K562 (cell line): Measurements from ENCODE around the gene MCC. TPM values are rescaled to one million over a fixed set of nuclear protein-coding genes. Genes with fewer than 3 reads are reported as not detected.

ENCODE experiments used
- CBX3 ChIP-seq, 2 experiments: IDR thresholded peaks; 1 replicate in 1 of 2; 2 replicates in 1 of 2; pipeline ENCODE4 v1.6.1; 2012; ENCODE audit warnings: inconsistent platforms in 2 of 2, low read length in 2 of 2, borderline replicate concordance in 1 of 2, control low read depth in 1 of 2
- HLTF ChIP-seq: fragments of 450-650 bp; IDR thresholded peaks from 2 replicates; pipeline ENCODE4 v1.6.1; 2016
- HMGXB4 ChIP-seq: sonication (generic); formaldehyde crosslinking; IDR thresholded peaks from 2 replicates; pipeline ENCODE4 v1.8.1; 2023; ENCODE audit warnings: mild to moderate bottlenecking, missing genetic modification reagents
- MBD1 ChIP-seq: fragments of 250-450 bp; sonication (Bioruptor Pico); IDR thresholded peaks from 2 replicates; pipeline ENCODE4 v1.8.0; 2022; ENCODE audit warnings: inconsistent platforms
- NBN ChIP-seq: fragments of 450-650 bp; IDR thresholded peaks from 2 replicates; pipeline ENCODE4 v1.6.1; 2016; ENCODE audit warnings: low read depth, mild to moderate bottlenecking
- NFIX ChIP-seq: fragments of 250-450 bp; sonication (Bioruptor Pico); IDR thresholded peaks from 2 replicates; pipeline ENCODE4 v1.4.0; 2020; ENCODE audit warnings: low read depth, mild to moderate bottlenecking, moderate library complexity
- PBX2 ChIP-seq, 2 experiments: IDR thresholded peaks in 1 of 2; conservative IDR thresholded peaks in 1 of 2; 2 replicates each; pipeline ENCODE4 v1.6.1; 2016; ENCODE audit warnings: low read depth in 2 of 2, mild to moderate bottlenecking in 1 of 2, missing compliant biosample characterization in 1 of 2, missing genetic modification characterization in 1 of 2, moderate library complexity in 1 of 2
- PHF8 ChIP-seq: fragments of 200-600 bp; sonication (generic); IDR thresholded peaks from 2 replicates; pipeline ENCODE4 v1.6.1; 2012; ENCODE audit warnings: mixed run types, mild to moderate bottlenecking, inconsistent platforms, low read length, moderate library complexity, borderline replicate concordance
- RREB1 ChIP-seq: fragments of 250-450 bp; sonication (Bioruptor Pico); IDR thresholded peaks from 2 replicates; pipeline ENCODE4 v1.4.0; 2020
- SRSF7 ChIP-seq: fragments of 200-400 bp; formaldehyde crosslinking; optimal IDR thresholded peaks from 2 replicates; pipeline ENCODE3; 2017; ENCODE audit warnings: mild to moderate bottlenecking, low read depth, low read length
- U2AF1 ChIP-seq: fragments of 200-400 bp; formaldehyde crosslinking; optimal IDR thresholded peaks from 2 replicates; pipeline ENCODE3; 2017; ENCODE audit warnings: mild to moderate bottlenecking, low read depth, low read length, moderate library complexity
- ZNF23 ChIP-seq: fragments of 250-450 bp; sonication (Bioruptor Pico); IDR thresholded peaks from 2 replicates; pipeline ENCODE4 v1.4.0; 2020; ENCODE audit warnings: mild to moderate bottlenecking
- ZNF316 ChIP-seq: fragments of 450-650 bp; IDR thresholded peaks from 2 replicates; pipeline ENCODE4 v1.6.1; 2016
- ZNF830 ChIP-seq: fragments of 250-450 bp; sonication (Bioruptor Pico); IDR thresholded peaks from 2 replicates; pipeline ENCODE4 v1.5.0; 2021; ENCODE audit warnings: mild to moderate bottlenecking
- polyA plus RNA-seq, 8 experiments: library from polyadenylated mRNA; depleted of rRNA in 4 of 8; stranded (reverse) in 5 of 8; unstranded in 3 of 8; fragments of >200 nt; fragmentation: Nextera tagmentation in 2 of 8; fragmentation: Illumina TruSeq in 1 of 8; extraction: Ambion mirVana in 2 of 8; extraction: Trizol in 1 of 8; gene quantifications; 2 replicates each; pipeline versions ENCODE4 v1.2.1 to v1.2.3, GENCODE V29; 2011 to 2014; ENCODE audit warnings: inconsistent platforms in 1 of 8, missing spikeins in 1 of 8
- total RNA-seq, 7 experiments: library from RNA; depleted of rRNA in 6 of 7; stranded (reverse); fragments of >200 nt in 6 of 7; fragmentation: Illumina TruSeq in 2 of 7; extraction: Trizol in 2 of 7; gene quantifications; 2 replicates each; pipeline versions ENCODE4 v1.2.1 to v1.2.3, GENCODE V29; 2011 to 2021; ENCODE audit warnings: low replicate concordance in 1 of 7

Gene MCC
- total and polyA plus RNA-seq, 9 of the 15 experiments (the other 6 are each of a cell fraction or from before 2014, with no cell fraction given): 0.04 to 0.24 (median 0.06) TPM; not detected in 1

- TF ChIP-seq HMGXB4 (CRISPR knock-in tag): peak; percentile 80; the same call in 1 of the 2 replicates
- TF ChIP-seq SRSF7: no peak
- peak; percentile 93 for TF ChIP-seq NBN
- no peak for TF ChIP-seq U2AF1
- peak; percentile 22; the same call in 1 of the 2 replicates for TF ChIP-seq ZNF830 (CRISPR knock-in tag)
- TF ChIP-seq PHF8: peak; percentile 87; the same call in 1 of the 2 replicates
- TF ChIP-seq PBX2 (CRISPR knock-in tag; IDR thresholded peaks at IDR 0.05; ENCODE audit: low read depth): no peak
- TF ChIP-seq PBX2 (tag; conservative IDR thresholded peaks at IDR 0.05; ENCODE audit: low read depth): no peak
- TF ChIP-seq HLTF: no peak
- TF ChIP-seq NFIX (CRISPR knock-in tag): 0 out of 2 replicates have a peak, but pooled peaks have one; percentile 3
- TF ChIP-seq ZNF316: peak; percentile 96
- TF ChIP-seq CBX3 (IDR thresholded peaks at IDR 0.05; ENCODE audit: borderline replicate concordance in 1 of 2, low read length in 2 of 2): peak in 1 of 2 experiments; percentile 98; a peak in 2 of 3 replicates
- TF ChIP-seq ZNF23 (CRISPR knock-in tag): no peak
- 0 out of 2 replicates have a peak, but pooled peaks have one; percentile 46 for TF ChIP-seq MBD1 (CRISPR knock-in tag)
- TF ChIP-seq RREB1 (CRISPR knock-in tag): no peak
Measured at GRCh38 chr5:113513384-113514288, 25.4 kb upstream of the MCC start, which contains the start of gene YTHDC2 (continued).
